Stomach (tissue), 9 donors: ENCODE results near the gene BST1. TPM values are rescaled to one million over a fixed set of nuclear protein-coding genes. Genes with fewer than 3 reads are reported as not detected.
A peak's percentile ranks its signal among the peaks of the same experiment; 100 is the strongest.

Source experiments
- DNase-seq, 2 donors: peaks; one replicate each; pipeline versions ENCODE4 v3.0.0 to v3.0.0-alpha.2; 2013 to 2019
- H3K27ac ChIP-seq, 5 donors: fragments of 200-600 bp in 4 of 5; sonication (generic) in 4 of 5; one replicate each; pipeline ENCODE4 v1.5.1; 2013 to 2019; ENCODE audit warnings: mild to moderate bottlenecking in 1 of 5, moderate library complexity in 1 of 5
- H3K27me3 ChIP-seq, 3 donors: fragments of 200-600 bp; sonication (generic); one replicate each; pipeline ENCODE4 v1.5.1; 2017 to 2019; ENCODE audit warnings: mixed run types in 1 of 3
- H3K36me3 ChIP-seq, 4 donors: fragments of 200-600 bp; sonication (generic); 1 replicate in 3 of 4; 2 replicates in 1 of 4; pipeline ENCODE4 v1.5.1; 2016 to 2019
- H3K4me1 ChIP-seq, 4 donors: fragments of 200-600 bp; sonication (generic); one replicate each; pipeline ENCODE4 v1.5.1; 2016 to 2019
- H3K4me3 ChIP-seq, 4 donors: fragments of 200-600 bp; sonication (generic) in 3 of 4; one replicate each; pipeline ENCODE4 v1.5.1; 2016 to 2019; ENCODE audit warnings: mild to moderate bottlenecking in 1 of 4
- H3K9me3 ChIP-seq, 4 donors: fragments of 200-600 bp; sonication (generic); one replicate each; pipeline ENCODE4 v1.5.1; 2016 to 2019
- CTCF ChIP-seq, 7 experiments: fragments of 450-650 bp in 4 of 7; fragments of 200-600 bp in 3 of 7; sonication (generic) in 3 of 7; IDR thresholded peaks; one replicate each; pipeline ENCODE4 v1.5.1; 2016 to 2019; ENCODE audit warnings: antibody characterized with exemption in 7 of 7, control low read depth in 2 of 7, mild to moderate bottlenecking in 1 of 7
- EP300 ChIP-seq: sonication (generic); formaldehyde crosslinking; IDR thresholded peaks from one replicate; pipeline ENCODE4 v1.6.1; 2017; ENCODE audit warnings: antibody characterized with exemption
- POLR2A ChIP-seq, 4 donors: fragments of 450-650 bp; IDR thresholded peaks; one replicate each; pipeline ENCODE4 v1.6.1; 2016; ENCODE audit warnings: antibody characterized with exemption in 4 of 4, control low read depth in 2 of 4, mild to moderate bottlenecking in 1 of 4, moderate library complexity in 1 of 4
- POLR2AphosphoS5 ChIP-seq, 3 donors: sonication (generic); formaldehyde crosslinking; IDR thresholded peaks; one replicate each; pipeline ENCODE4 v1.6.1; 2016; ENCODE audit warnings: antibody characterized with exemption in 3 of 3
- WGBS, 5 donors: extraction: QIAGEN DNeasy Blood & Tissue Kit in 3 of 5; methylation state at CpG; one replicate each; pipeline versions ENCODE4 v1.1.5 to v1.1.7; 2013 to 2018; 5-methylcytosine and 5-hydroxymethylcytosine counted together
- intact Hi-C: fragments of 100-400 bp; cut with DNase I; formaldehyde crosslinking; loops from one replicate; pipeline ENCODE4 v1.15.1; 2023; ENCODE audit warnings: low total_unique reads
- polyA plus RNA-seq, 3 donors: library from polyadenylated mRNA; stranded (reverse); fragments of 200-250 nt; gene quantifications; one replicate each; pipeline ENCODE4 v1.2.3, GENCODE V29; 2013
- total RNA-seq, 5 donors: library from RNA; depleted of rRNA; stranded (reverse); fragments of >200 nt; gene quantifications; one replicate each; pipeline versions ENCODE4 v1.1.0 to v1.2.3, GENCODE V29; 2014 to 2016
- donor health status: healthy with polysubstance abuse.
- donor health status: Bipolar disorder and iron deficiency.
- donor health status: healthy.

Gene BST1
- total and polyA plus RNA-seq, 8 donors, result 2.1 to 8.4 (median 2.8) TPM; not detected in 3

DNA sequence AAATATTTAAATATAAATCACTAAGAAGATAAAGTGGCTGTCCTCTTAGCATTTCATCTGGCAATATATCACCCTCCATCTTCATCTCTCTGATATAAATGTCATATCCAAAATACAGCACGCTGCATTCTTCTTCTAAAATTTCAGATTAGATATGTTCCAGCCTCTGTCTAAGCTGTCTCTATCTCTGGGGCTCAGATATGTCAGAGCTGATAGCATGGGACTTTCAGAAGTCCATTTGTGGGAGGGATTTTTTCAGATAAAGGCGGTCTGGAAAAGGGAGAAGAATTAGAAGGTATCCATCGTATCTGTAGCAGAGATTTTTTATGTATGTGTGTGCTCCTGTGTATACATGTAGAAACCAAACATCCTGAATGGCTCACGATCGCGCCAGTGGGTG, 50.2 kb downstream of the BST1 start:
- H3K27me3 ChIP-seq, result no peaks in the 10 kb centered on the region
- no peaks in the 10 kb centered on the region for H3K36me3 ChIP-seq
- H3K9me3 ChIP-seq, result no peaks in the 10 kb centered on the region
- peaks cover 0 to 15% (median 0%) of the 10 kb centered on the region in 4 donors for H3K4me1 ChIP-seq
- 84 to 92% (median 86%) methylated on average over 6 of the region's 6 CpGs for WGBS, 5 donors
- intact Hi-C loops, result no loop called here
- no peak for DNase-seq
- H3K27ac ChIP-seq, result no peak overlapping the region
- TF ChIP-seq CTCF (IDR thresholded peaks at IDR 0.05) (no peak), EP300 (no peak), POLR2A (IDR thresholded peaks at IDR 0.05) (no peak), POLR2AphosphoS5 (IDR thresholded peaks at IDR 0.05) (no peak)
- H3K4me3 ChIP-seq, result no peak overlapping the region

- peaks cover 0 to 15% (median 0%) of the 10 kb centered on the region in 4 donors for H3K4me1 ChIP-seq
- H3K4me3 ChIP-seq, result no peak overlapping the region
- H3K27me3 ChIP-seq, result no peaks in the 10 kb centered on the region
- peak in 1 of 2 donors; percentile 30 for DNase-seq
- TF ChIP-seq POLR2AphosphoS5 (IDR thresholded peaks at IDR 0.05) (no peak), EP300 (no peak), CTCF (IDR thresholded peaks at IDR 0.05) (no peak), POLR2A (IDR thresholded peaks at IDR 0.05) (no peak)
- H3K27ac ChIP-seq, result no peak overlapping the region
- H3K9me3 ChIP-seq, result no peaks in the 10 kb centered on the region
- no peaks in the 10 kb centered on the region for H3K36me3 ChIP-seq
- 39 to 66% (median 61%) methylated on average over 4 of the region's 4 CpGs for WGBS, 5 donors
- intact Hi-C loops, result no loop called here
These were observed 50.9 kb downstream of the BST1 start for GRCh38 chr4:15753786-15754185.

- H3K27ac ChIP-seq, result no peak overlapping the region
- WGBS, 5 donors, result 40 to 54% (median 50%) methylated on average over 4 of the region's 4 CpGs
- no peaks in the 10 kb centered on the region for H3K36me3 ChIP-seq
- no peaks in the 10 kb centered on the region for H3K27me3 ChIP-seq
- no peak overlapping the region for H3K4me3 ChIP-seq
- TF ChIP-seq CTCF (IDR thresholded peaks at IDR 0.05) (no peak), POLR2A (IDR thresholded peaks at IDR 0.05) (no peak), POLR2AphosphoS5 (IDR thresholded peaks at IDR 0.05) (no peak), EP300 (no peak)
- peaks cover 0 to 15% (median 0%) of the 10 kb centered on the region in 4 donors for H3K4me1 ChIP-seq
- intact Hi-C loops, result no loop called here
- DNase-seq, result peak in 1 of 2 donors; percentile 36
- no peaks in the 10 kb centered on the region for H3K9me3 ChIP-seq
These were observed 51.5 kb downstream of the BST1 start for GRCh38 chr4:15754323-15754722.

- Histone ChIP-seq H3K36me3 (no peaks in the 10 kb centered on the region), H3K9me3 (no peaks in the 10 kb centered on the region), H3K4me3 (no peak overlapping the region), H3K27me3 (no peaks in the 10 kb centered on the region), H3K27ac (peak overlapping the region in 1 of 5 donors; percentile 1), H3K4me1 (peaks cover 0 to 15% (median 0%) of the 10 kb centered on the region in 4 donors)
- TF ChIP-seq POLR2A (IDR thresholded peaks at IDR 0.05), result no peak
- no peak for TF ChIP-seq POLR2AphosphoS5 (IDR thresholded peaks at IDR 0.05)
- TF ChIP-seq CTCF (IDR thresholded peaks at IDR 0.05), result no peak
- TF ChIP-seq EP300, result no peak
- intact Hi-C loops, result no loop called here
- WGBS, 5 donors, result 47 to 64% (median 61%) methylated on average over 4 of the region's 4 CpGs
- DNase-seq, result no peak
These were observed 52.7 kb downstream of the BST1 start for GRCh38 chr4:15755321-15756155.
